H9 (cell line): Measurements from ENCODE around the gene RPS10. TPM values are rescaled to one million over a fixed set of nuclear protein-coding genes. Genes with fewer than 3 reads are reported as not detected.

ENCODE experiments used
- DNase-seq: peaks from one replicate; pipeline ENCODE4 v3.0.0-alpha.2; 2017
- H2AFZ ChIP-seq: one replicate; pipeline ENCODE4 v1.6.1; 2013; ENCODE audit warnings: mild to moderate bottlenecking, low read length, control low read depth, moderate library complexity
- H2AK5ac ChIP-seq: 2 replicates; pipeline ENCODE4 v1.6.1; 2013; ENCODE audit warnings: low read length, control low read depth, mixed read lengths; ENCODE audit not compliant: insufficient read length
- H2BK120ac ChIP-seq: one replicate; pipeline ENCODE4 v1.6.1; 2013; ENCODE audit warnings: low read depth, mild to moderate bottlenecking, low read length, control low read depth, inconsistent platforms; ENCODE audit not compliant: poor library complexity, severe bottlenecking
- H2BK12ac ChIP-seq: 2 replicates; pipeline ENCODE4 v1.6.1; 2013; ENCODE audit warnings: low read length, control low read depth, mixed read lengths, low read depth; ENCODE audit not compliant: insufficient read length
- H2BK15ac ChIP-seq: 2 replicates; pipeline ENCODE4 v1.6.1; 2013; ENCODE audit warnings: low read depth, low read length, control low read depth
- H2BK20ac ChIP-seq: one replicate; pipeline ENCODE4 v1.6.1; 2013; ENCODE audit warnings: low read depth, mild to moderate bottlenecking, low read length, control low read depth, inconsistent platforms; ENCODE audit not compliant: poor library complexity, severe bottlenecking
- H2BK5ac ChIP-seq: 2 replicates; pipeline ENCODE4 v1.6.1; 2013; ENCODE audit warnings: low read length, control low read depth, mixed read lengths; ENCODE audit not compliant: insufficient read length
- H3K14ac ChIP-seq: 2 replicates; pipeline ENCODE4 v1.6.1; 2013; ENCODE audit warnings: low read length, control low read depth; ENCODE audit not compliant: insufficient read depth
- H3K18ac ChIP-seq: 2 replicates; pipeline ENCODE4 v1.6.1; 2013; ENCODE audit warnings: low read depth, mild to moderate bottlenecking, mixed read lengths, low read length, control low read depth; ENCODE audit not compliant: insufficient read length
- H3K23ac ChIP-seq: 2 replicates; pipeline ENCODE4 v1.6.1; 2013; ENCODE audit warnings: low read length, control low read depth, mixed read lengths, low read depth; ENCODE audit not compliant: insufficient read length
- H3K23me2 ChIP-seq: 2 replicates; pipeline ENCODE4 v1.6.1; 2013; ENCODE audit warnings: low read depth, mild to moderate bottlenecking, mixed read lengths, low read length, control low read depth; ENCODE audit not compliant: insufficient read length, poor library complexity, severe bottlenecking
- H3K27ac ChIP-seq: 2 replicates; pipeline ENCODE4 v1.5.1; 2013; ENCODE audit warnings: low read length, control low read depth, mixed read lengths, low read depth; ENCODE audit not compliant: insufficient read length
- H3K27me3 ChIP-seq: 2 replicates; pipeline ENCODE4 v1.6.1; 2013; ENCODE audit warnings: low read length, control low read depth, inconsistent platforms; ENCODE audit not compliant: insufficient read depth
- H3K4ac ChIP-seq: 2 replicates; pipeline ENCODE4 v1.6.1; 2013; ENCODE audit warnings: low read depth, mild to moderate bottlenecking, control low read depth, inconsistent platforms, low read length, moderate library complexity
- H3K4me1 ChIP-seq: 2 replicates; pipeline ENCODE4 v1.6.1; 2013; ENCODE audit warnings: low read length, control low read depth, inconsistent platforms; ENCODE audit not compliant: insufficient read depth
- H3K4me2 ChIP-seq: 2 replicates; pipeline ENCODE4 v1.6.1; 2013; ENCODE audit warnings: low read length, control low read depth, mixed read lengths; ENCODE audit not compliant: insufficient read length, insufficient read depth
- H3K56ac ChIP-seq: 2 replicates; pipeline ENCODE4 v1.6.1; 2013; ENCODE audit warnings: low read depth, mild to moderate bottlenecking, mixed read lengths, low read length, control low read depth; ENCODE audit not compliant: insufficient read length
- H3K79me1 ChIP-seq: 2 replicates; pipeline ENCODE4 v1.6.1; 2013; ENCODE audit warnings: low read depth, mild to moderate bottlenecking, moderate library complexity, low read length, control low read depth, inconsistent platforms; ENCODE audit not compliant: insufficient read depth, poor library complexity, severe bottlenecking
- H3K79me2 ChIP-seq: 2 replicates; pipeline ENCODE4 v1.6.1; 2013; ENCODE audit warnings: low read length, control low read depth, inconsistent platforms; ENCODE audit not compliant: insufficient read depth
- H3K9ac ChIP-seq: 2 replicates; pipeline ENCODE4 v1.6.1; 2013; ENCODE audit warnings: low read length, control low read depth, mixed read lengths; ENCODE audit not compliant: insufficient read length; ENCODE audit errors: extremely low read depth
- H3K9me3 ChIP-seq: one replicate; pipeline ENCODE4 v1.6.1; 2013; ENCODE audit warnings: low read depth, low read length, inconsistent platforms; ENCODE audit not compliant: control insufficient read depth
- H3T11ph ChIP-seq: one replicate; pipeline ENCODE4 v1.6.1; 2013; ENCODE audit warnings: mild to moderate bottlenecking, low read length, control low read depth, inconsistent platforms
- H4K20me1 ChIP-seq: one replicate; pipeline ENCODE4 v1.6.1; 2013; ENCODE audit not compliant: control insufficient read depth, insufficient read length, insufficient read depth
- H4K5ac ChIP-seq: 2 replicates; pipeline ENCODE4 v1.6.1; 2013; ENCODE audit warnings: low read depth, mild to moderate bottlenecking, mixed read lengths, low read length, control low read depth; ENCODE audit not compliant: insufficient read length
- H4K8ac ChIP-seq: replicated peaks from 2 replicates; pipeline ENCODE4 v1.6.1; 2013; ENCODE audit warnings: low read length, control low read depth, mixed read lengths, low read depth; ENCODE audit not compliant: insufficient read length
- H4K91ac ChIP-seq: 2 replicates; pipeline ENCODE4 v1.6.1; 2013; ENCODE audit warnings: low read depth, mild to moderate bottlenecking, moderate library complexity, mixed read lengths, low read length, control low read depth; ENCODE audit not compliant: insufficient read length
- H3K27ac Mint-ChIP-seq, 3 experiments: 2 replicates in 2 of 3; 3 replicates in 1 of 3; pipeline ENCODE4 v1.8.0; 2020 to 2021; ENCODE audit warnings: mixed read lengths in 3 of 3, mild to moderate bottlenecking in 1 of 3, moderate library complexity in 1 of 3
- H3K27me3 Mint-ChIP-seq: 2 replicates; pipeline ENCODE4 v1.8.0; 2021; ENCODE audit warnings: low read depth, mild to moderate bottlenecking, moderate library complexity, mixed read lengths
- H3K36me3 Mint-ChIP-seq, 3 experiments: 2 replicates in 2 of 3; 3 replicates in 1 of 3; pipeline ENCODE4 v1.8.0; 2020 to 2021; ENCODE audit warnings: low read depth in 3 of 3, mixed read lengths in 3 of 3; ENCODE audit not compliant: insufficient read depth in 1 of 3
- H3K4me1 Mint-ChIP-seq, 2 experiments: 2 replicates each; pipeline ENCODE4 v1.8.0; 2020; ENCODE audit warnings: mixed read lengths in 2 of 2
- H3K4me3 Mint-ChIP-seq, 2 experiments: 2 replicates in 1 of 2; 3 replicates in 1 of 2; pipeline ENCODE4 v1.8.0; 2020 to 2021; ENCODE audit warnings: mild to moderate bottlenecking in 2 of 2, mixed read lengths in 2 of 2, moderate library complexity in 1 of 2
- H3K9me3 Mint-ChIP-seq, 2 experiments: 2 replicates in 1 of 2; 3 replicates in 1 of 2; pipeline ENCODE4 v1.8.0; 2020; ENCODE audit warnings: mild to moderate bottlenecking in 2 of 2, mixed read lengths in 2 of 2, moderate library complexity in 1 of 2
- WGBS: extraction: QIAGEN DNeasy Blood & Tissue Kit; methylation state at CpG from one replicate; pipeline ENCODE4 v1.1.7; 2013; ENCODE audit warnings: missing lambda C conversion rate, low lambda C conversion rate, mixed read lengths; ENCODE audit not compliant: insufficient read length; ENCODE audit errors: extremely low coverage; 5-methylcytosine and 5-hydroxymethylcytosine counted together
- total RNA-seq: library from RNA; stranded (reverse); gene quantifications from 2 replicates; pipeline ENCODE4 v1.2.1, GENCODE V29; 2021
- TF ChIP-seq, protein P1 (sequence below): fragments of 200-600 bp; sonication (generic); conservative IDR thresholded peaks from 3 replicates; pipeline ENCODE4 v1.8.0; 2021; ENCODE audit warnings: antibody characterized with exemption, mild to moderate bottlenecking

Gene RPS10
- total RNA-seq, 1 experiment from 2014 or later, result 2,330 TPM

DNA sequence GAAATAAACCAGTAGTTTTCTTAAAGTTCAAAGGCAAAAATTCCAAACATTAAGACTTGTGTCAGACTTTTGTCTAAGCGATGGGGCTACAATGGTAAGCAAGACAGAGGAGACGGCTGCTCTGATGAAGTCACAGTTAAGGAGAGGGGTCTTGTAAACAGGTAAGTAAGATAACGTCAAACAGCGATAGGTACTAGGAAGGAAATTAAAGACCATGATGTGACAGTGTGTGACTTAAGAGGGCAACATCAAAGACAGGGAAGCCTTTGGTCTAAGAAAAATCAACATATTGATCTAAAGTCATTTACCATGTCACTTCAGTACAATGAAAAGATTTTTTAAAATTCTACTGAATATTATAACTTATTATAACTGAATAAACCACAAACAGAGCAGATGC is 56.5 kb downstream of the RPS10 start:
- no peak overlapping the region for H2BK120ac ChIP-seq
- Mint-ChIP-seq H3K4me1 (peaks cover 2 to 3% of the 10 kb centered on the region in 2 experiments; a peak in 2 of 4 replicates), H3K36me3 (peaks cover 3 to 6% (median 5%) of the 10 kb centered on the region in 3 experiments; a peak in 4 of 7 replicates), H3K9me3 (no peaks in the 10 kb centered on the region), H3K4me3 (no peak overlapping the region), H3K27me3 (no peaks in the 10 kb centered on the region; the same call in 1 of the 2 replicates), H3K27ac (no peak overlapping the region; a peak in 2 of 7 replicates)
- H3T11ph ChIP-seq, result no peak overlapping the region
- H2BK5ac ChIP-seq, result no peak overlapping the region
- no peaks in the 10 kb centered on the region for H3K27me3 ChIP-seq
- H3K18ac ChIP-seq, result no peak overlapping the region
- peaks cover 6% of the 10 kb centered on the region for H3K79me1 ChIP-seq
- H3K23me2 ChIP-seq, result no peaks in the 10 kb centered on the region
- H4K8ac ChIP-seq, result no peak overlapping the region
- no peak overlapping the region for H2BK20ac ChIP-seq
- no peak for DNase-seq
- no peak overlapping the region for H2BK15ac ChIP-seq
- WGBS, result no CpG with 5 or more reads among the region's 4 CpGs
- no peak overlapping the region for H3K56ac ChIP-seq
- no peak overlapping the region for H3K27ac ChIP-seq
- no peaks in the 10 kb centered on the region for H3K9me3 ChIP-seq
- no peak overlapping the region for H2BK12ac ChIP-seq
- TF ChIP-seq, protein P1, sequence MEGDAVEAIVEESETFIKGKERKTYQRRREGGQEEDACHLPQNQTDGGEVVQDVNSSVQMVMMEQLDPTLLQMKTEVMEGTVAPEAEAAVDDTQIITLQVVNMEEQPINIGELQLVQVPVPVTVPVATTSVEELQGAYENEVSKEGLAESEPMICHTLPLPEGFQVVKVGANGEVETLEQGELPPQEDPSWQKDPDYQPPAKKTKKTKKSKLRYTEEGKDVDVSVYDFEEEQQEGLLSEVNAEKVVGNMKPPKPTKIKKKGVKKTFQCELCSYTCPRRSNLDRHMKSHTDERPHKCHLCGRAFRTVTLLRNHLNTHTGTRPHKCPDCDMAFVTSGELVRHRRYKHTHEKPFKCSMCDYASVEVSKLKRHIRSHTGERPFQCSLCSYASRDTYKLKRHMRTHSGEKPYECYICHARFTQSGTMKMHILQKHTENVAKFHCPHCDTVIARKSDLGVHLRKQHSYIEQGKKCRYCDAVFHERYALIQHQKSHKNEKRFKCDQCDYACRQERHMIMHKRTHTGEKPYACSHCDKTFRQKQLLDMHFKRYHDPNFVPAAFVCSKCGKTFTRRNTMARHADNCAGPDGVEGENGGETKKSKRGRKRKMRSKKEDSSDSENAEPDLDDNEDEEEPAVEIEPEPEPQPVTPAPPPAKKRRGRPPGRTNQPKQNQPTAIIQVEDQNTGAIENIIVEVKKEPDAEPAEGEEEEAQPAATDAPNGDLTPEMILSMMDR, result no peak
- no peak overlapping the region for H3K23ac ChIP-seq
- no peak overlapping the region for H2AFZ ChIP-seq
- no peak overlapping the region for H3K14ac ChIP-seq
- H3K79me2 ChIP-seq, result peaks cover 4% of the 10 kb centered on the region; the same call in 1 of the 2 replicates
- no peak overlapping the region for H4K91ac ChIP-seq
- H3K4ac ChIP-seq, result no peak overlapping the region
- H2AK5ac ChIP-seq, result no peak overlapping the region
- H4K5ac ChIP-seq, result no peak overlapping the region
- no peak overlapping the region for H3K4me2 ChIP-seq
- H3K9ac ChIP-seq, result no peak overlapping the region
- no peaks in the 10 kb centered on the region for H4K20me1 ChIP-seq
- no peaks in the 10 kb centered on the region for H3K4me1 ChIP-seq

Other genes starting within 250 kb of the RPS10 start
- gene HMGA1, start 189.2 kb downstream of the RPS10 start, total RNA-seq, result 2,116 and 2,191 TPM in 2 replicates
- 5.1 and 5.4 TPM in 2 replicates for gene SMIM29, start 177.1 kb downstream of the RPS10 start, total RNA-seq
- gene NUDT3, start 33.4 kb downstream of the RPS10 start, total RNA-seq, result 22.7 and 23.6 TPM in 2 replicates
- gene PACSIN1, start 40.0 kb upstream of the RPS10 start, total RNA-seq, result 7.0 and 7.6 TPM in 2 replicates
- gene SPDEF, start 130.3 kb upstream of the RPS10 start, total RNA-seq, result 0.15 and 0.22 TPM in 2 replicates